KBM-7 (cell line): ENCODE results near the gene SGIP1.
"Not testable (repeated sequence)": the region's sequence is repeated elsewhere in the genome, so short reads cannot be mapped to it uniquely, and the experiment has no call there.

Experiments
- DNase-seq: peaks from one replicate; pipeline ENCODE4 v3.0.0-alpha.2; 2015
- in situ Hi-C: fragments of 300-500 bp; cut with MboI; formaldehyde crosslinking; loops from 2 replicates; pipeline ENCODE4 v1.14.3; 2020; ENCODE audit warnings: low sequenced_read_pairs, low pct_unique_long_range_greater_than_20kb, mixed read lengths

Gene SGIP1

DNA sequence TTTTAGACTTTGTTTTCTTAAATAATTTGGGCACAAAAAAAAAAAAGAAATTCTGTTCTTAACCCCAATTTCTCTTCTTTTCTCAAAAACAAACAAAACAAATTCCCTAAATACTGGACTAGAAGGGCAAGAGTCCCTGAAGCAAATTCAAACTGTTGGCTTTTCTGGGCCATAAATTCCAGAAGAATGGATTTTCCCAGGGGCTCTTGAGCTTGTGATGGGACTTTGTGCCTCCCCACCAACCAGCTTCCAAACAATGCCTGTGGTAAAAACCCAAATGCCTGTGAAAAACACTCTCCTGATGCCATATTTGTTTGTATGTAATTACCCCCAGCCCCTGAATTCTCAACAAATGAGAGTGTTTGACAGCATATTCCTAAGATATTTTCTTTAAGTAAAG is 55.4 kb downstream of the SGIP1 start:
- in situ Hi-C loops, result no loop called here
- no peak for DNase-seq

DNA sequence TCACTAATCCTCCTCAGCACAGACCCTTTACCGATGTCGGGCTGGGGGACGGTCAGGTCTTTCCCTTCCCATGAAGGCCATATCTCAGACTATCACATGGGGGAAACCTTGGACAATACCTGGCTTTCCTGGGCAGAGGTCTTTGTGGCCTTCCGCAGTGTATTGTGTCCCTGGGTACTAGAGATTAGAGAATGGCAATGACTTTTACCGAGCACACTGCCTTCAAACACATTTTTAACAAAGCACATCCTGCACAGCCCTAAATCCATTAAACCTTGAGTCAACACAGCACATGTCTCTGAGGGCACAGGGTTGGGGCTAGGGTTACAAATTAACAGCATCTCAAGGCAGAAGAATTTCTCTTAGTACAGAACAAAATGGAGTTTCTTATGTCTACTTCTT is 58.2 kb downstream of the SGIP1 start:
- in situ Hi-C loops, result not testable (repeated sequence)

DNA sequence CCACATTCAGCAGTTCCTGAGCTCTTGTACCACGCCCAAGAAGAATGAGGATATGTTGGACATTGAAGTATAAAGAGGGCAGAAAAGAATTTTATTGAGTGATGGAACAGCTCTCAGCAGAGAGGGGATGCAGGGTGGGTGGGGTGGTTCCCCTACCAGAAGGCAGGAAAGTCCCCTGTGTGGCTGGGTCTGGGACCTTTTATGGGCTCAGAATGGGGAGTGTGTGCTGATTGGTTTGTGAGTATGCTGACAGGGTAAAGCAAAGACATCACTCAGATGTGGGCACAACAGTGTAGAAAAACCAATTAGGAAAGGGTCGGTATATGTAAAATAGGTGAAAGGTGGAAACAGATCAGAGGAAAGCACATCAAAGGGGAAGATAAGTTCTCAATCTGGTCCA is 62.2 kb downstream of the SGIP1 start:
- no peak for DNase-seq
- in situ Hi-C loops, result no loop called here

More for the DNA sequence above, 58.2 kb downstream of the SGIP1 start:
- not testable (repeated sequence) for DNase-seq

DNA sequence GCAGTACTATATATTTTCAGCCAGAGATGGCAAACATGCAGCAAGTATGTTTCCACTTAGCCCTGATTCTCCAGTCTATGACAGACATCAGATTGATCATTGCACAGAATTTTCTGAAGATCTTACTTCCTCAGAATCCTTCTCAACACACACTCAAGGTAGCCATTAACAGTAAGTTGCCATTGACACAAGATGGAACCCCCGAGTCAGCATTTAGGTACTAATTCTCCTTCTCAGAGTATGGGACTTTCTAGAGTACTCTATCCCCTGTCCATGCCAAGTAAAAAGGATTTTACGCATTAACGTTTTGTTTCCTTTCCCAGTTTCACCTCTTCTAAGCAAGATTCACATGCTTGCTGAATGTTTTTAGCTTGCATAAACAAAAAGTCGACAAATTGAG is 63.5 kb downstream of the SGIP1 start:
- DNase-seq, result no peak
- in situ Hi-C loops, result no loop called here

DNA sequence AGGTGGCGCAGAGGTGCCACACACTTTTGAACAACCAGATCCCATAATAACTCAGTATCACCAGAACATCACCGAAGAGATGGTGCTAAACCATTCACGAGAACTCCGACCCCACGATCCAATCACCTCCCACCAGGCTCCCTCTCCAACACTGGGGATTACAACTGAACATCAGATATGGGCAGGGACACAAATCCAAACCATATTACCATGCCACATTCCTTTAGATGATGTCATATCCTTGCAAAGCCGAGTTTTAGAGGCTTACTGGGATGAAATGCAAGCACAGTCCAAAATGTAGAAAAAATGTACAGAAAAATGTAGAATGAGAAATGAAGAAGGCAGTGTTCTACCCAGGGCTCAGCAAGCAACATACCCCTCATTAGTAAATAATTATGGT is 64.7 kb downstream of the SGIP1 start:
- in situ Hi-C loops, result no loop called here
- DNase-seq, result no peak

DNA sequence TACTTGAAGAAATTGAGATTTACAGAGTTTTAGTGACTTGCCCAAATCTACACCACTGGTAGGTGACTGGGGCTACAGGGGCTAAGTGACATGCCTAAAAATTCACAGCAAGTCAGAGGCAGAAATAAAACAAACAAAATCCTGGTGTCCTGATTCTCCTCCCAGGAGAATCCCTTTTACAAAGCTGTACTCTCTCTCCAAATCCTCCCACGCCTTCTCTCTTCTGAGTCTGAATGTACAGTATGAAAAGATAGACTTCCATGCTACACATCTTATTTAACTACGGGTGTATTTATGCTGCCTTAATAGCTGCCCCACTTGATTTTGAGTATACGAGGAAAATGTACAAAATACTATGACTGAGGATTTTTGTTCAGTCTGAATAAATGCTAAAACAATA is 65.4 kb downstream of the SGIP1 start:
- DNase-seq, result no peak
- in situ Hi-C loops, result no loop called here

DNA sequence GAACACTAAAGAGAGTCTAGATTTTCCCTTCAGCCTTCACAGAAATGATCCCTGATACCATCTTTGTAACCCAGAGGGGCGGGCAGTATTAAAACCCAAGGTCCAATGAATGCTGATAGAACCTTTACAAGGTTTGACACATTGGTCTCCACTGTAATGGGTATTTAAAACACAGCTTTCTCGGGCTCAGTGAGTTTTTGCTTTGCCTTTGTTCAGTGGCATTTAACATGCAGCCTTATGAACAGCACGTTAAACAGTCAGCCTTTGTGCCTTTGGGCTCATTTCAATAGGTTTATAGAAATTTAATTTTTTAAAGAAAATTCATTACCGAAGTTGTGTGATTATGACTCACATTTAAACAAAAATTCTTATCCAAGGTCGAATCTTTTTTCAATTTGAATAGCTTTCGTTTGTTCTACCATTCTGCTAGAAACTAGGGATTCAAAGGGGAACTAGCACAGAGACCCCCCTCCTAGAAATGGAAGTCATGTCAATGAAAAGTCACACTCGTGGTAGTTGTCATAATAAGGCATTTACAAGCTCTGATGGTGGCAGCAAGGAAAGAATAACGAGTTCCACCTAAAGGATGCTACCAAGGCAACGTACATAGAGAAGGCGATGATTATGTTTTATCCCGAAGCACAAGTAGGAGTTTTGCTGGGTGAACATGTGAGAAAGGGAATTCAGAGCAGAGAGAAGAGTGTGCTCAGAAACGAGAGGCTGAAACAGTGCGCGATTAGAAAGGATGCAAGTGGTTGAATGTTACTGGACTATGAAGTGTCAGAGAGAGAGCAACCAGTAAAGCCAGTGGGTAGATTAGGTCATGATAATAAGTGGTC is 66.2 kb downstream of the SGIP1 start:
- in situ Hi-C loops, result no loop called here
- no peak for DNase-seq

DNA sequence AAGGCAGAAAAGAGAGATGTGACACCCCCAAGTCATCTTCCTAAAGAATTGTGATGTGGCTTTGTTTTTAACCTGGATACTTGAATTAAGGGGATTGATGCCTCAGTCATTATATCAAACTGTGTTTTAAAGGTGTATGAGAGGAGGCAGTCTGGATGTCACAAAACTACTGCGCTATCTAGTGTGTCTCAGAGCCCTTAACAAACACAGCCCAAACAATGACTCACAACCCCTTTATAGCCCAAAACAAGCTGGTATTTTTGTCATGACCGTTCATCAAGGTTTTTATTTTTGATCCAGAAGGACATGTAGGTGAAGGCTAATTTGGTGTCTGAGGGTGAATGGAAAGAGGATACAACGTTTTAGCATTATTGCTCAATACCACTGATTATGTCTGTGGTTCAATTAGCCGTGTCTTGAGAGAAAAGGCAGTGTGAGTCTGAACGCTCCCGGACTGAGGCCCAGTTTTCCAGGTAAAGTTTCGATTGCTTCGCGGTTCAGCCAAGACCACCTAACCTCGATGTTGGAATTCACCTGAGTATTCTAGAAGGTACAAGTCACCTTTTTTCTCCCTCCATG is 71.6 kb downstream of the SGIP1 start:
- DNase-seq, result no peak
- in situ Hi-C loops, result no loop called here

DNA sequence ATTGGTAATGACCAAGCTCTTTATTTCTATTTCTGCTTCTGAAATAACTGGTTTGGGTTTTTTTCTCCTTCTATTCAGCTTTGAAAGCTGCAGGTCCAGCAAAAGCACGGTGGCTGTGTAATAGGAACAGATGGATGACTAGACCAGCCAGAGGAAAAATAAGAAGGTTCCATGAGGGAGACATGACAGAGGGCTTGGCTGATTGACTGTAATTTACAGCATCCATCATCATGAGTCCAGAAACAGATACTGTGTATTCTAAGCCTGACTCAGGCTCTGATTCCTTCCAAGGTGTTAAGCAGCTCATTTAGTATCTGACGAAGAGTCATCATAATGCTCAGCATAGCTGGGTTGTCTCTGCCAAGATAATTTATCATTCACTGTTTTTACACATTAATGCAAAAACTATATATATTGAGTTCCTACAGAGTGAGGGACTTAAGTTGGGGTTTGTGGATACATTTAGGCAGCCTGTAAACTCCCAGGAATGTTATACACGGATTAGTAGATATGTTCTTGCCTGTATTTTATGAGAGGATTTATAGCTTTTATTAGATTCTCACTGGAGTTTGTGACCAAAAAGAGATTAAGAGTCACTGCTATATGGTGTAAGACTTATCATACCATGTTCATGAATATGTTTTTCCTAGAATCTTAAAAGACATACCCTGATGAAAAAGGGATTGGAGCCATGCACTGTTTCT is 72.6 kb downstream of the SGIP1 start:
- in situ Hi-C loops, result no loop called here
- DNase-seq, result no peak

DNA sequence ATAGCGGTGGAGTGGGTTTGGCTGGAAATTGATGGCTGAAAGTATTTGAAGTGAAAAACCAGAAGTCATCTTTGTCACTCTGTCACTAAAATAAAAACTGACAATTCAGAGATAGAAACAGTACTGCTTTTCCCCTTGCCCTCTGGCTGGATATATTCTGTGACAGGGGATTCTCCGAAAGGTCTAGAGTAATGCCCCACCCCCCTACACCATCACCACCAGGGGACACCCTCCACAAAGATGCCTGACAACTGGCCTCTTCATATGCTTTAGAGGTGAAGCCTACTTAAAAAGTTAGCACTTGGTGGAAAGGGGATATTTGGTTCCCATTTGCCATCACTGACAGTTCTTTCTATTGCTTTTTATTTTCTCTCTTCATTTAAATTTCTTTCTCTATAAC is 73.5 kb downstream of the SGIP1 start:
- in situ Hi-C loops, result no loop called here
- DNase-seq, result no peak

DNA sequence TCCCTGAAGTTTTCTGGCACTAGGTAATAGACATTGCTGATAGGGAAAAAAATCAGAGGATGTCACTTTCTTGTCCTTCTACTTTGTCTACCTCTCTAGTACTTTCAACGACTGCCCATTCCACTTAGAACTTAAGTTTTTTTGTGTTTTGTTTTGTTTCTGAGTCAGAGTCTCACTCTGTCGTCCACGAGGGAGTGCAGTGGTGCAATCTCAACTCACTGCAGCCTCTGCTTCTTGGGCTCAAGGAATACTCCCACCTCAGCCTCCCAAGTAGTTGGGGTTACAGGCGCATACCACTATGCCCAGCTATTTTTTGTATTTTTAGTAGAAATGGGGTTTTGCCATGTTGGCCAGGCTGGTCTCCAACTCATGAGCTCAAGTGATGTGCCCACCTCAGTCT is 79.2 kb downstream of the SGIP1 start:
- DNase-seq, result no peak

DNA sequence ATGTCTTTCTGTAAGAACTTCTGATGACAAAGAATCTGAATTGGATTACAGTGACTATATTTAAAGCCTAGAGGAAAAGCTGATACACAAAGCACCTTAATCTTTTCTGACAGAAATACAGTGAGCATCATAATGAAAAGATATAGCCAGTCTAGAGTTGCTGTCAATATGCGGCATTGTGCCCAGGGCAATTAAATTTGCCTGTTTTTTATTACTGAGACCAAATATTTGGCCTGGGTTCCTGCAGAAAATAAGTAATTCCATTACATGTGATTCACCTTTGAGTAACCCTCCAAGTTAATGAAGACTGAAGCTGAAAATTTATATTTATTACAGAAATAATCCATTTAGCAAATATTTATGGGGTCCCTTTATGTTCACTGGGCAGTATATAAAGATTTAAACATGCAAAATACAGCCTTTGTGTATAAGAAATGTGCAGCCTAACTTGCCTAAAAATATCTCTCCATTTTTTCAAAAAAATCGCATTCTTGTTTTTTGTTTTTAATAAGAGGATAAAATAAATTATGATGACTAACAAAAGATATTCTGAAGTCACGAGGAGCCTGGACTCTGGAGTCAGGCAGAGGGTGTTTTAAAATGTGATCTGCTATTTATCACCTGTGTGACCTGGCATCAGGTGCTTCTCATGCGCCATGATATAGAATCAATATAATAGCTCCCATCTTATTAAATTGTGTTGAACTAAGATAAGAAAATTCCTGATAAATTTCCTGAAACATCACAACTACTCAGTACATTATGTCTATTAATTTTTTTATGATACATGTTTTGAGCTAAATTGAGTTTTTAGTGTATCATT is 83.6 kb downstream of the SGIP1 start:
- no peak for DNase-seq
- in situ Hi-C loops, result no loop called here

More for the DNA sequence above, 79.2 kb downstream of the SGIP1 start:
- in situ Hi-C loops, result no loop called here

DNA sequence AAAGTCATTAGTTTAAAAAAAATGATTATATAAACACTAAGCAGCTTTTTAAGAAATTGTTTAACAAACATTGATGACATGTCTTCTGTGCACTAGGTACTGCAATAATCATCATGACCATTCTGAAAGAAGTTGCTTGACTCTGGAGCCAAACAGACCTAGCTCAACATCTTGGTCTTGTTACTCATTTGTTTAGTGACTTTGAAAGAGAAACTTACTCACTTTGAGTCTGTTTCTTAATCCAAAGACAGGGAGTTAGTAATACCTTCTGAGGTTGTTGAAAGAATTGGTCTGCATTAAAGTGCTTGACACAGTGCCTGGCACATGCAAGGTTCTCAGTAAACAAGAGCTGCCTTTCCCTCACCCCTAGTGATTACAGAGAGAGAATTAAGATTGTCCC is 84.4 kb downstream of the SGIP1 start:
- in situ Hi-C loops, result no loop called here
- no peak for DNase-seq

DNA sequence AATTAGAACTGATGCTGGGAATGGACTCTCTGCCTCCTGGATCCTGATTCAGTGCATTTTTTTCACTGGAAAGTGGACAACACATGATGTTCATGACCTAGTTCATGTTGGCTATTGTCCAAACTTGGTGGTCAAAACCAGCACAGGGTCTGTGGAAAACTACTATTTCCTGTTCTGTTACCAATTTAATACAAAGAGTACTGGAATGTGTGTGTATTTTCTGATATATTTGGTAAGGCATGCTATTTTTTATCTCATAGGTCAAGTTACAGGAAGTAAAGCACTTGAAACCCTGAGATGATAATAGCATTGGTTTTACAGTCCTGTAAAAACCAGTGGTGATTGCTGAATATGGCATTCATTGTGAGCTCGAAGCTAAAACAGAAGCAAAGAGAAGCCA is 89.9 kb downstream of the SGIP1 start:
- no peak for DNase-seq
- in situ Hi-C loops, result no loop called here

DNA sequence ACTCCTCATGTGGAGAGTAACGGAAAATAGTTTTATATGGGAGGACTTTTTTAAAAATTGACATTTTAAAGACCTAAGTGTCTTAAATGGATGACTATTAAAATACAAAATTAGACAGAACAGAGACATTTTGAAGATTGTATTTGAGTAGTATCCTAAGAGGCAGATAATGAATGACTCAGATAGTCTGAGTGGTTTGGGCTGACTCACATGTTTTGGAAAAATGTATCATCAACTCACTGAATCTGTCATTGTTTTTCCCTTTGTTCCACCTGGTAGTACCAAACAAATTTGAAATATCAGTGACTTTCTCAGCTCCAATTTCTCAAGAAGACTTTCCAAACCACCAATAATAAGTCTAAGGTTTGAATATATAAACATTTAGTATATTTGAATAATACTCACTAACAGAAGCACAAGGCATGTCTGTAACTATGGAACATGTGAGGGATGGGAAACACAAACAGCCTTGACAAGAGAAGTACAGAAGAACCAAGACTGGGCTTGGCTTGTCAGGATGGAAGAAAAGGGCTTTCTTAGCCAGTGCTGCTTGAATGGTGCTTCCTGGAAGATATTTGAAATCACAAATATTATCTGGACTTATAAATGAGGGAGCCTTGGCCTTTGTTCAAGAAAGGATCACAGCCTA is 90.6 kb downstream of the SGIP1 start:
- in situ Hi-C loops, result no loop called here
- no peak for DNase-seq

DNA sequence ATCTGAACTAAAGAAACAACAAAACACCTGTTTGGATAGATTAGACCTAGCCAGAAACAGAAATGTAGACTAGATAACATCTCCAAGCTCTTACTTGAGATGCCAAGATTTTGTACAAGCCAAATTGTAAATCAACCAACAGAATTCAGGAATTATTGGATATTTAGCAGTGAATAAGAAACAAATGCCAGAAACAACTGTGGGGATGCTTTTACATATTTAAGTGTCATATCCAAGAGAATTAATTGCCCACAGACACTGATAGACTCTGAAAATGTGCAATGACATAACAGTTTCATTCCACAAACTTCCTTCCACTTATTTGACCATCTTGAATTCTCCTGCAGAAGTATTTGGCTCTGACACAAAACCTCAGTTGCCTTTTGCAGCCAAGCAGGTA is 92.3 kb downstream of the SGIP1 start:
- no peak for DNase-seq
- in situ Hi-C loops, result no loop called here

DNA sequence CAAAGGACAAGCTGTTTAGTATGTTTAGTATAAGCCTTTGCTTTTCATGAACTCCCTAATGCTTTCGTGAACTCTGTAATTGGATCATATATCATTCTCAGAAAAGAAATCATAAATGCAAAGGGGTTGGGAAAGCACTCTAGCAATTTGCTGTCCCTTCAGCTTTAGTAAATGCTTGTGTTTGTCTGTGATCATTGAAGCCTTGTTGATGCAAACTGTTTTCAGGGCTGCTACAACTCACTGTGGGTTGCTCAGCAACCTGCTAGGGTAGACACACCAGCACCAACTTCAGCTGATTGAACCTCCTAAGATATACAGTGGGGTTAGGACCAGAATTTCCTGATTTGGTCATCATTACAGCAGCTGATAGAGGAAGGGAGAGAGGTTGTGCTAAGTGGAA is 95.0 kb downstream of the SGIP1 start:
- in situ Hi-C loops, result no loop called here
- no peak for DNase-seq

DNA sequence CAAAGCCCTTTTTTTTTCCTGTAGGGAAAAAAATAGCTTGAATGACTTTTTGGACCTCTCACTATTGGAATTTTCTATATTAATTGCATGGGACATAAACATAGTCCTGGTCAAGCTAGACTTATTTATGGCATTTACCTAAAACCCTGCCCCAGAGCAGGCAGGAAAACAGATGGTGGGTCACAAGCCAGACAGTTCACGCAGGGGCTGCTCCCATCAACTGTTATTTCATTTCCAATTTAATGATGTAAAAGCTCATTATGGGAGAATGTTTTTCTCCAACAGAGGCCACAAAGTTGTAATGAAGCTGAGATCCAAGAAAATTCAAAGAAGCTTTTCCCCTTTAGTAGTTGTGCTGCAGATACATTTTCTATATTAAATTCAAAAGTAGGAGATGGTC is 99.2 kb downstream of the SGIP1 start:
- in situ Hi-C loops, result no loop called here
- no peak for DNase-seq

DNA sequence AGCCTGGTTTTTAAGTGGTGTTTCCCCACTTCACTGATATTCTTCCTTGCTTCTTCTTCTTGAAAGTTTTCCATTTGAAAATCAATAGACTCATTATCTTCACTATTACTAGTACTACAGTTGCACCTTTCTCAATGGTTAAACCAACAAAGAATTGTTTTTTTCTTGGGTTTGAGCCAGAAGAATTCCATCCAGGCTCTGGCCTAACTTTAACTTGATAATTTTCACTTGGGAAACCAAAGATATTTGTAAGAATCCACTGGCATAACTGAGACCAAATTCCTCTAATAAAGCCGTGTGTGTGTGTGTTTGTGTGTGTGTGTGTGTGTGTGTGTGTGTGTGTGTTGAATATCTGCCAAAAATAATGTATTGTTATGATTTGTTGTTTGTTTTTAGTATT is 103.2 kb downstream of the SGIP1 start:
- no peak for DNase-seq
- in situ Hi-C loops, result no loop called here
